MCF 10A (cell line): ENCODE measurements around the gene HYLS1. TPM values are rescaled to one million over a fixed set of nuclear protein-coding genes. Genes with fewer than 3 reads are reported as not detected.

Experiments used
- BruUV-seq: library from RNA; stranded (reverse); fragments of 400-500 nt; replicated peaks from 2 replicates; lab custom pipeline; 2021; lab: Mats Ljungman, UMichigan
- CTCF ChIA-PET: fragments of 300-600 bp; sonication (Branson Sonifier 250); formaldehyde crosslinking; extraction: SDS; loops from one replicate; lab custom pipeline; 2021; ENCODE audit warnings: antibody characterized with exemption, inconsistent platforms; lab: Yijun Ruan, JAX
- POLR2A ChIA-PET: fragments of 300-600, 350-650 bp; sonication (Branson Sonifier 250); formaldehyde crosslinking; extraction: SDS; loops from one replicate; lab custom pipeline; 2020; ENCODE audit warnings: antibody characterized with exemption, inconsistent platforms; lab: Yijun Ruan, JAX
- DNase-seq: peaks from one replicate; pipeline ENCODE4 v3.0.0-alpha.2; 2018; ENCODE audit not compliant: unreplicated experiment
- H3K27ac Mint-ChIP-seq: one replicate; pipeline ENCODE4 v1.8.0; 2022; ENCODE audit warnings: mild to moderate bottlenecking, low read depth, mixed read lengths; ENCODE audit not compliant: unreplicated experiment
- H3K27me3 Mint-ChIP-seq: one replicate; pipeline ENCODE4 v1.8.0; 2022; ENCODE audit warnings: mixed read lengths; ENCODE audit not compliant: insufficient read depth, unreplicated experiment
- H3K36me3 Mint-ChIP-seq: one replicate; pipeline ENCODE4 v1.8.0; 2022; ENCODE audit warnings: mild to moderate bottlenecking, moderate library complexity, mixed read lengths; ENCODE audit not compliant: insufficient read depth, unreplicated experiment
- H3K4me1 Mint-ChIP-seq: one replicate; pipeline ENCODE4 v1.8.0; 2022; ENCODE audit warnings: mixed read lengths; ENCODE audit not compliant: insufficient read depth, unreplicated experiment
- H3K4me3 Mint-ChIP-seq: one replicate; pipeline ENCODE4 v1.8.0; 2022; ENCODE audit warnings: mild to moderate bottlenecking, moderate library complexity, mixed read lengths; ENCODE audit not compliant: unreplicated experiment
- H3K9me3 Mint-ChIP-seq: one replicate; pipeline ENCODE4 v1.8.0; 2022; ENCODE audit warnings: mixed read lengths; ENCODE audit not compliant: unreplicated experiment
- CTCF ChIP-seq: fragments of 200-600 bp; IDR thresholded peaks from one replicate; pipeline ENCODE4 v1.8.0; 2022; ENCODE audit warnings: antibody characterized with exemption, mild to moderate bottlenecking; ENCODE audit not compliant: unreplicated experiment
- intact Hi-C: fragments of 100-400 bp; cut with micrococcal nuclease; formaldehyde crosslinking; loops from 2 replicates; pipeline ENCODE4 v1.14.1; 2022
- total RNA-seq: library from RNA; stranded (reverse); gene quantifications from 2 replicates; pipeline ENCODE4 v1.2.3, GENCODE V29; 2022

Gene HYLS1
- total RNA-seq, 1 experiment from 2014 or later: 10.2 TPM

- DNase-seq: peak; percentile 81
- no peak overlapping the region for H3K27ac Mint-ChIP-seq
- ChIA-PET POLR2A (interaction anchor here (0.7 to 1.8 kb wide), 3 partner anchors 248 to 253 kb away, joined by 3 to 6 read pairs (median 4); partner anchors contain the start of gene CHEK1), CTCF (interaction anchor here (0.6 to 1.6 kb wide), 13 partner anchors 13 to 579 kb away, joined by 3 to 8 read pairs (median 3); partner anchors contain the start of genes HYLS1 and PUS3)
- intact Hi-C loops: loop anchor here (1.0 to 5.0 kb wide), 5 partner anchors 150 to 912 kb away; partner anchors contain the start of gene EI24
- H3K4me3 Mint-ChIP-seq: no peak overlapping the region
- no TSS peak for BruUV-seq
- peak; percentile 86 for TF ChIP-seq CTCF
- no peaks in the 10 kb centered on the region for H3K36me3 Mint-ChIP-seq
- H3K9me3 Mint-ChIP-seq: no peaks in the 10 kb centered on the region
- no peaks in the 10 kb centered on the region for H3K4me1 Mint-ChIP-seq
- H3K27me3 Mint-ChIP-seq: no peaks in the 10 kb centered on the region
These were observed 12.8 kb upstream of the HYLS1 start for GRCh38 chr11:125874556-125875124.

- POLR2A ChIA-PET: interaction anchor here (1.1 kb wide), 1 partner anchor 22 kb away, joined by 4 read pairs; the partner anchor contains the start of gene PUS3
- Mint-ChIP-seq H3K27ac (no peak overlapping the region), H3K9me3 (no peaks in the 10 kb centered on the region), H3K4me3 (no peak overlapping the region), H3K36me3 (no peaks in the 10 kb centered on the region), H3K4me1 (peaks cover 6% of the 10 kb centered on the region), H3K27me3 (no peaks in the 10 kb centered on the region)
- no peak for DNase-seq
- intact Hi-C loops: no loop called here
- CTCF ChIA-PET: interaction anchor here (0.6 kb wide), 3 partner anchors 167 to 914 kb away, joined by 3 to 4 read pairs (median 3); no protein-coding TSS in a partner anchor
- no peak for TF ChIP-seq CTCF
- BruUV-seq: no TSS peak
These were observed 6.2 kb upstream of the HYLS1 start for GRCh38 chr11:125881291-125881690.

- ChIA-PET CTCF (interaction anchor here (0.6 kb wide), 1 partner anchor 1239 kb away, joined by 3 read pairs; no protein-coding TSS in a partner anchor), POLR2A (no interaction called here)
- H3K4me1 Mint-ChIP-seq: peaks cover 6% of the 10 kb centered on the region
- DNase-seq: no peak
- no peak for TF ChIP-seq CTCF
- intact Hi-C loops: no loop called here
- H3K27ac Mint-ChIP-seq: no peak overlapping the region
- H3K4me3 Mint-ChIP-seq: no peak overlapping the region
- BruUV-seq: no TSS peak
- H3K27me3 Mint-ChIP-seq: no peaks in the 10 kb centered on the region
- no peaks in the 10 kb centered on the region for H3K36me3 Mint-ChIP-seq
- H3K9me3 Mint-ChIP-seq: no peaks in the 10 kb centered on the region
These were observed 4.1 kb upstream of the HYLS1 start for GRCh38 chr11:125883375-125883774.

- Mint-ChIP-seq H3K9me3 (no peaks in the 10 kb centered on the region), H3K27me3 (no peaks in the 10 kb centered on the region), H3K4me3 (peak overlapping the region; percentile 83), H3K27ac (peak overlapping the region; percentile 70), H3K4me1 (peaks cover 11% of the 10 kb centered on the region), H3K36me3 (no peaks in the 10 kb centered on the region)
- POLR2A ChIA-PET: interaction anchor here (0.7 to 3.0 kb wide), 13 partner anchors 10 to 804 kb away, joined by 3 to 25 read pairs (median 4); partner anchors contain the start of genes CHEK1, EI24, PUS3 and RPUSD4
- peak; percentile 57 for DNase-seq
- intact Hi-C loops: no loop called here
- TSS peak; percentile 43 for BruUV-seq
- no peak for TF ChIP-seq CTCF
- CTCF ChIA-PET: interaction anchor here (0.6 to 2.3 kb wide), 10 partner anchors 8 to 908 kb away, joined by 3 to 18 read pairs (median 4); no protein-coding TSS in a partner anchor
These were observed 483 bp upstream of the HYLS1 start for GRCh38 chr11:125886997-125887372.
